ENCODE results near the gene GAK.

Gene GAK

DNA sequence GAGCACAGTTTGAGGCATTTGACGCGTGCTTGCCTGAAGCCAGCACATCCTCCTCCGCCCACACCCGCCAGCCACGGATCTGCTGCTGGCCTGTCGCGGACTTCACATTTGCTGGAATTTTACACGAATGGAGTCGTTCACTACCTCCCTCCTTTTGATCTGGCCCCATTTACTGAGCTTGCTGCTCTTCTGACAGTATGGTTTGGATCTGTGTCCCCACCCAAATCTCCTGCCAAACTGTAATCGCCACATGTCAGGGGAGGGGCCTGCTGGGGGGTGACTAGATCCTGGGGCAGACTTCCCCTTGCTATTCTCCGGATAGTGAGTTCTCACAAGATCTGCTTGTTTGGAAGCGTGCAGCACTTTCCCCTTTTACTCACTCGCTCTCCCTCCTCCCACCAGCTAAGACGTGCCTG is 86.3 kb downstream of the GAK start:
- no peak for DNase-seq

DNA sequence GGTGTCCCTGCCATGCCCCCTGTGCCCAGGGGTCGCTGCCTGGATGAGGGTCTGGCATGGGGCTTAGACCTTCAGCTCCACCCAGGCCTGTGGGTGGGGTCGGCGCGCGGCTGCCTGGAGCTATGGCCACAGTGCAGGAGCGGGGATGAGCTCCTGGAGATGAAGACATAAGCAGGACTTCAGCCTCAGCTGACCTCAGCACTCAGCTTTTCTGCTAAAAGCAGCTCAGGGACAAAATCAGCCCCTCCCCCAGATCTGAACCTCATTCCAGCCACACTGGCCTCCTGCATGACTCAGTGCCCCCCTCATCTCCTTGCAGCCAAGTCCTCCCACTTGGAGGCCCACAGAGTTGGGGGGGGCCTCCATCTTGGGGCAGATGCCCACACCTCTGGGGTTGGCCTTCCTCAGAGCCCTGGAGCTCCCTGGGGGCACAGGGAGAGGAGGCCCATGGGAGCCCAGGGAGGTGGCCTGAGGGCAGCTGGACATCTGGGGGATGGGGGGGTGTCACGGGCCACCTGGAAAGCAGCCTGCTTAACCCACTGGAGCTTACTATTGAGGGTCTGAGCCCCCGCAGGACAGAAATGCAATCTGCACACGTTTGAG is 86.8 kb downstream of the GAK start:
- DNase-seq = no peak

DNA sequence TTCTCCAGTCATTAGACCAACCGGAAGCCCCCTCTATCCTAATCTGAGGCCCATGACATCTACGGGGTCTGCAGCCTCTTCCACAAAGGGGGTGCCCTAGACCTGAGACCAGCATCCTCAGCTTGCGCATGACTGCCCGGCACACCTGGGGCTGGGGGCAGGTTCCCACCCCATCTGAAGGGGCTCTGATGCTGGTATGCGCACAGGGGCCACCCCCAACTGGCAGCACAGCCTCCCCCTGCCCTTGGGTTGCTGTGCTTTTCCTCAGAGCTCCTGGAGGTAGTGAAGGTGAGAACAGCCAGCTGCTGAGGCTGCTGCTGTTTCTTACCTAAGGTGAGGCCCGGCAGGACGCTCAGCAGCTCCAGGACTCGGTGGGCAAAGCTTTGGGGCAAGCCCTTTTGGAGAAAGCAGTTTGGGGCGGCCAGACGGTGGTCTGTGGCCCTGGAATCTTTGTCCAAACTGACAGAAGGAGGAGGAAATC is 87.3 kb downstream of the GAK start:
- DNase-seq = no peak

DNA sequence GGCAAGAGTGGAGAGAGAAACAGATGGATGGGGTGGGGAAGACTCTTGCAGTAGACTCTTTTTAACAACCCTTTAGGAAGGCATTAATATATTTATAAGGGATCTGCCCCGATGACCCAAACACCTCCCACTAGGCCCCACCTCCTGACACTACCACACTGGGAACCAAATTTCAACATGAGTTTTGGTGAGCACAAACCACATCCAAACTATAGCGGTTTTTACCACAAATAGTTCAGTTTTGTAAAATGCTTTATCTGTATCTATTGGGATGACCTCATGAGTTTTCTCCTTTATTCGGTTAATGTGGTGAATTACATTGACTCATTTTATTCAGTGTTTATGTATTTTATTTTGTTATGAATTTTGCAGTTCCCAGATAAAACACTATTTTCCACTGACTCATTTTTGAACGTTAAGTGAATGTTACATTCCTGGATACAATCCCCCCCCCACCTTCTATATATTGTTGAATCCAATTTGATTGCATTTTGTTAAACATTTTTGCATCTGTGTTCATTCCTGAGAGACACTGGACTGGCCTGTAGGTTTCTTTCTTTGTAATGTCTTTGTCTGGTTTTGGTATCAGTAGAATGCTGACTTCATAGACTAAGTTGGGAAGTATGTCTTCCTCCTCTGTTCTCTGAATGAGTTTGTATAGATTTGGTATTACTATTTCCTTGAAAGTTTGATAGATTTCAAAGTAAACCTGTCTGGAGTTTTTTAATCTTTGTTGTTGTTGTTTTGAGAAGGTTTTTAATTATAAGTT is 92.3 kb downstream of the GAK start:
- no peak for DNase-seq

DNA sequence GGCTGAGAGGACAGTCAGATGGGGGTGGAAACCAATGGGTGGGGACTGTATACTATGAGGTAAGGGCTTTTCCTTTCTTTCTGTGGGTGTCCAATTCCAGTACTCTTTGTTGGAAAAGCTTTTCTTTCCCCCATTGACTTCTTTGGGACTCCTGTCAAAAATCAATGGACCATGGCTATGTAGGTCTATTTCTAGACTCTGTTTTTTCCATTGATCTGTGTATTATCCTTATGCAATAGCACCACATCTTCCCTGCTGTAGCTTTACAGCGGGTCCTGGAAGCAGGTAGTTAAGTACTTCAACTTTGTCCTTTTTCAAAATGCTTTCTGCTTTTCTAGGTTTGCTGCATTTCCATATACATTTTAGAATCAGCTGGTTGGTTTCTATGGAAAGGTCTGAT is 94.3 kb downstream of the GAK start:
- DNase-seq = no peak

DNA sequence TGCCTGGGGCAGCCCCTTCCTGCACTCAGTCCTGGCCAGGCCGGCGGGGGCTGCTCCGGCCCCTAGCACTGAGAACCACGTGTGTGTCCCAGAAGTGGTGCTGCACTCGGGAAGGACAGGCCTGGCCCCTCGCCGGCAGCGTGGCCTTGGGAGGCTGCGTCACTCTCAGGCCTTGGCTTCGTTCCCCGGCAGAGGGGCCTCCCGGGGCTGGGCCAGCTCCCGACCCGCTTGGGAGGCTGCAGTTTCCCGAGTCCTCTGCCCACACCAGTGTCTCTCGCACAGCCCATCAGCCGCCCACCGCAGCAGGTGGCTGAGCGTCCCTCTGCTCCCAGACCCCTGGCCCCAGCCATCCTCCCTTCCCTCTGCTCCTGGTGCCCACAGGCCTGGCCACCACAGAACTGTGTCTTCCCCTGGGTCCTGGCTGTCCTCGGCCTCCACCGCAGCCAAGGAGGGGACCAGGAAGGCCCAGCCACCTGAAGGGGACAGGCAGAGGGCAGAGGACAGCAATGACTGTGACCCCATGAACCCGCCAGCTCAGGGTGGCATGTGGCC is 95.3 kb downstream of the GAK start:
- no peak for DNase-seq

DNA sequence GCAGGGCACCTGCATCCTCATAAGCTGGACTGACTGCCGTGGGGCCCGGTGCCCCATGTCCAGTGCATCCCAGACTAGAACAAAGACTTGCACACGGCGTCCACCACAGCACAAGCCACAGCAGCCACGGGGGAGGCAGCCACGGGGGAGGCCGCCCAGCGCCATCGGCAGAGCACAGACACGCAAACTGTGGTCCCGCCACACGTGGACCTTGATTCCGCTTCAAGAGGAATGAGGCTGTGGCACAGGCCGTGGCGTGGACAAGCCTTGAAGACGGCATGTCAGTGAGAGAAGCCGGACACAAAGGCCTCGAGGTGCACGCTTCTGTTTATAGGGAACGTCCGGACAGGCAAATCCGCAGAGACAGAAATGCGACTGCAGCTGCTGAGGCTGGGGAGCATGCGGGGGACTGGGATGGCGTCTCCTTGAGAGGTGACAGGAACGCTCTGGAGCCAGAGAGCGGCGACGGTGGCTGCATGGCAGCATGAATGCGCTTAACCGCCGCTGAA is 96.1 kb downstream of the GAK start:
- no peak for DNase-seq

DNA sequence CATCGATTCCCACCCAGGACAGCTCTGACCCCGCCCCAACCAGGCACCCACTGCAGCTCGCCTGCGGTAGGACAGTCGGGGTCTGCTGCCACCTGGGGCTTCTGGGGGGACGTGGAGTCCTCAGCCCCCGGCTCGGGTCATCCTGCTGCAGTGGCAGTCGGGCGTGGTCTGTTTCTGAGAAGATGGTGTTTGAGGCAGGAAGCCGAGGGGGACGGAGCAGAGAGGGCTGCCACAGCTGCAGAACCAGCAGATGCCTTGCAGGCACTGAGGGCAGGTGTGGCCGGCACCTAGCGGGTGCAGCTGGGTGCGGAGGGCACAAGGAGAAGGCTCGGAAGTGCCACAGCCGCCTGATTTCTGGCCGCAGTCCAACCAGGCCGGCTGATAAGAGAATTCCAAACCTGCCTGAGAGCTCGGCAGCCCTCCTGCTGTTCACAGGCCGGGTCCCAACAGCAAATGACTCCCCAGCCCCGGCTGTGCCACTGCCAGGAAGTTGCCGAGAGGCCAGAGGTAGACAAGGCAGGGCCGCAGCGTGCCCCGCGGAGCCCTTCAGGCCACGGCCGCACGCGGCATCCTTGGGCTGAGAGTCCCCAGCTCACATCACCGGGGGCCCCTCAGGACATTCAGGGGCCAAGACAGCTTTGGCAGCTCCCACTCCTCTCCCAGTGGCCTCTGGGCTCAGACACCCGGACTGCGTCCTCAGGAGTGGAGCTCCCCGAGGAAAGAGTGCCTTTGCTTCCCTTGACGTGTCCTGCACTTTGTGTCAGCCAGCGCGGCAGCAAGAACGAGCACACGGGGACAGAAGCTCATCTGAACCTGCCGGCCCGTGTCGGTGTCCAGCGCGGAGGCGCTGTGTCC is 96.7 kb downstream of the GAK start:
- DNase-seq = peak; percentile 55

DNA sequence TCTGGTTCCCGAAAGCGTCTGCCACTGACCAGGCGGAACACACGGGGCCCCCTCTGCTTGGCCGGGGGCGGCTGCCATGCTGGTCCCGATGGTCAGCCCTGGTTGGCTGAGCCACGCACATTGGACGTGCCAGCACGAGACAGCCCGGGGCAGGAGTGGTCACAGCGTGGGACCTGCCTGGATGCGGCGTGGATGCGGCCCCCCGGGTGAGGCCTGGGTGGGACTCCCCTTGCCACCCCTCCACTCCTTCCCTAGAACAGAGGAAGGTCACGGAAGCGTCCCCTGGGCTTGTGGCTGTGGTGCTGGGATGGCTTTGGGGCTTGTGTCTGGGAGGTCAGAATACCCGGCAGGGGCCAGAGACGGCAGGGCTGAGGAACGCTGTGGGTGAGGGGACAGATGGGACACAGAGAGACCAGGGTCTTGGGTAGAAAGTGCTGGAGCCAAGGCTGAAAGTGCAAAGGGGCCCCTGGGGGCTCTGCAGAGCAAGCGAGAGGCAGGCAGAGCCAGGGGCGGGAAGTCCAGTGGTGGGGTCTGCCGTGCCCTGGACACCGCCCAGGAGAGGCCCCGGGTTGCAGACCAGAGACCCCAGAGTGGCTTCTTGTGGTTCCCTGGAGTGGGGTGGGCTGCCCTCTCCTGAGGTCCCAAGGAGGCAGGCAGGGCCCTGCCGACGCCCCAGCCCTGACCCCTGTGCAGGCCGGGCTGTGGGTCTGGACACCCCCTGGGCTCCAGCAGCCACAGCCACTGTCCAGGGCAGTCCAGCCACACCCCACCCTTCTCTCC is 97.6 kb downstream of the GAK start:
- no peak for DNase-seq

DNA sequence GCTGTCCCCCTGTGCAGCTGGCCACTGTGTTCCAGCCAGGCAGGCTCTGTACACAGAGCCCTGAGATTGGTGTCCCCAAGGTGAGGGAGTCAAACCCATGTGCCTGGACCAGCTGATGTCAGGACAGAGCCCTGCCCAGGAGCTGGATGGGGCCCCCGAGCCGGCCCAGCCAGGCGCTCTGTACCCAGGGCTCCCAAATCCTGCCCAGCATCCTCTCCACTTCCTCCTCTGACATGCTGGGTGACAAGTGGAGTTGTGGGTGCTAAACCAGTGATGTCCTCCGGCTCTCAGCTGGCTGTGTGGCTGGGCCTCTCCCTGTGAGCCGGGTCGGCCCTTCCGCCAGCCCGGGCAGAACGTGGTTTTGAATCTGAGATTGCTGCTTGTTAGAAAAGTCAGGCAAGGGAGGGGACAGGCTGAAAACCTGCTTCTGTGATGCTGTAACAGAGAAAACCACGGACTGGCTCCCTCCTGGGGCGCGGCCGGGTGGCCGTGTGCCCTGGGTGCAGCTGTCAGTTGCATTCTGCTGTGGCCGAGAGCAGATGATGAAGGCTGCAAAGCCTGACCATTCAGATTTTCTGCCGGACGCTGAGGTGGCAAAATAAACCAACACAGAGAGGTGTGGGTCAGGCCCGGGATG is 98.3 kb downstream of the GAK start:
- no peak for DNase-seq

DNA sequence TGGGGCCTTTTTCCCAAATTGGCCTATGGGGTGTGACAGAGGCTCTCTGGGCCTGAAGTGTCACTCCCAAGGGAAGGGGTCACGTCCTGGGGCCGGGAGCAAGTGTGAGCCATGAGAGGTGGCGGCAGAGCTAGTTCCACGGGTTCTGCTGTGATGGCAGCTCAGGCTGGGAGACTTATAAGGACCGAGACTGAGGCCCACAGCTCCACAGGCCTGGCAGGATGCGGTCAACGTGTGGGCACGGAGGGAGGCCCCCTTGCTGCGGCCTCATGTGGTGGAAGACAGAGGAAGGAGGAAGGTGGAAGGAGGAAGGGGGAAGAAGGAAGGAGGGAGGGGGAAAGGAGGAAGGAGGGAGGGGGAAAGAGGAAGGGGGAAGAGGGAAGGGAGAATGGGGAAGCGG is 99.0 kb downstream of the GAK start:
- no peak for DNase-seq

DNA sequence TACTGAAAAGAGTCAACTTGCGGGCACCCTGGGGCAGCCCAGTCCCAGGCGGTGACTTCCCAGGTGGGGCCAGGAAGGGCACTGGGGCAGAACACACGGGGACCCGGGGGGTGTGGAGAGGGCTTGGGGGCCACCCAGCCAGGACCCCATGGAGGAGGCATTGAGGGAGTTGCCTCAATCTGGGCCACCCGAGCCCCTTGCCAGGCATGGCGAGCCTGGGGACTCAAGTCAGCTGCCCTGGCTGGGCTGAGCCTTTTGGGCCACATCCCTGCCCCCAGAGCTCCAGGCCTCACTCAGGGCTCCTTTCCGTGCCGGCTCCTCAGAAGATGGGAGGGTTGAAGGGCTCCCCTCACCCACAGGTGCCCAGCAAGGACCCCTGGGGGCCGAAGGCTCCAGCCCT is 99.6 kb downstream of the GAK start:
- DNase-seq = no peak

DNA sequence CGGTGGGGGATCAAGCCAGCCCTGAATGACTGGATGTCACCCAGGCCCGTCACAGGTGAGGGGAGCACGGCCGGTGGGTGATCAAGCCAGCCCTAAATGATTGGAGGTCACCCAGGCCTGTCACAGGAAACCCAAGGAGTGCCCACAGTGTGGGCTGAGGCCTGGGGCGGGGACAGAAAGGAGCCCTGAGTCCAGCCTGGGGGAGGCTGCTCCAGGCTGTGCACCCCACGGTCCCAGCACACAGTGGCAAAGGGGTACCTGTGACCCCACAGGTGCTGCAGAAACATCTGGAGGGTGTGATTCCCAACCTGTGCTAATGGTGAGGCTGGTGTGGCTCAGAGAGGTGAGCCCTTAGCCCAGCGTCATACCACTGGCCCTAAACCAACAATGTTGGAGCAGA is 100.0 kb downstream of the GAK start:
- no peak for DNase-seq

DNA sequence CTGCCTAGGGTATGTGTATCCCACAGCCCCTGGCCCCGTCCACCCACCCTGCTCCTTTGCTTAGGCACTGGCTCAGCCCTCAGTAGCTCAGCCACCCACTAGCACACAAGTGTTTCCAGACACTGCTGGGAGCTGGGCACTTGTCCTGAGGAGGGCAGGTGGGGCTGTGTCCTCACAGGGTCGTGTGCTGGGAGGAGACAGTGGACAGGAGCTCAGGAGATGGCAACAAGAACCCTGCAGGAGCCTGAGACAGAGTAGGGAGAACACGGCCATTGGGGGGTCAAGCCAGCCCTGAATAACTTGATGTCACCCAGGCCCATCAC is 100.7 kb downstream of the GAK start:
- DNase-seq = no peak

DNA sequence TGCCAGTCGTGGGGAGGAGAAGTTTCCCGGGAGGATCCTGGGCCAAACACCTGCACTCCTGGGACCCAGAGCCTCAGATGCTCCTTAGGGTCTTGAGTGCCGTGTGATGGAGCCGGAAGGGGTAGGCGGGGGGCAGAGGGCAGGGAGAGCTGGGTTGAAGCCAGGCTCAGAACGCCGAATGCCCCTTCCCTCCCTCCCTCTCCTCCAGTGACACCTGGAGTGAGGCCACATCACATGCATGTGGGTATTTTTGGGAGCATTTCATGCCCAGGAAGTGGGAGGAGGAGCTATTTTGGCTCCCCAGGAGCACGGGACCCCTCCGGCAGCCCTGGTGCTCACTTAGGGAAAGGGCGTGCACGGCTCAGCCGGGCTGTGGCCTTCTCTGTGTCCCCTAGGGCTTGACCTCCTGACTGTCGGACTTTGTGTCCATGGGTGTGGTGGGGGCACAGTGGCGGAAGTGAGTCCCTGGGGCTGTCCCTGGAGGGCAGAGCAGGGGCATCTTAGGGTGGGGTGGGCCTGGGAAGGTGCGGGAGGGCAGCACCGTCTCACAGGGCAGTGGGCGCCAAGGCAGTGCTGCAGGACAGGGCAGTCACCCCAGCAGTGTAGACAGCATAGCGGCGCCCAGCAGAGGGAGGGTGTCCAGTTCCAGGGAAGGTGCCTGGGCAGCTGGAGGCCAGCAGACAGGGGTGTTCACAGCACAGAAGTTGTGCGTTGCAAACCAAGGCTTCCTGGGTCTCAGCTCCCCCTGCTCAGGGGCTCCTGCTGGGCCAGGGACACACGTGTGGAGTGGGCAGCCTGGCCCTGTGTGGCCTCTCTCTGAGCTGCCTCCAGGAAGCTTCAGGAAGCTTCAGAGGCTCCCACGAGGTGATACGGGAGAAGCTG is 101.3 kb downstream of the GAK start:
- no peak for DNase-seq

DNA sequence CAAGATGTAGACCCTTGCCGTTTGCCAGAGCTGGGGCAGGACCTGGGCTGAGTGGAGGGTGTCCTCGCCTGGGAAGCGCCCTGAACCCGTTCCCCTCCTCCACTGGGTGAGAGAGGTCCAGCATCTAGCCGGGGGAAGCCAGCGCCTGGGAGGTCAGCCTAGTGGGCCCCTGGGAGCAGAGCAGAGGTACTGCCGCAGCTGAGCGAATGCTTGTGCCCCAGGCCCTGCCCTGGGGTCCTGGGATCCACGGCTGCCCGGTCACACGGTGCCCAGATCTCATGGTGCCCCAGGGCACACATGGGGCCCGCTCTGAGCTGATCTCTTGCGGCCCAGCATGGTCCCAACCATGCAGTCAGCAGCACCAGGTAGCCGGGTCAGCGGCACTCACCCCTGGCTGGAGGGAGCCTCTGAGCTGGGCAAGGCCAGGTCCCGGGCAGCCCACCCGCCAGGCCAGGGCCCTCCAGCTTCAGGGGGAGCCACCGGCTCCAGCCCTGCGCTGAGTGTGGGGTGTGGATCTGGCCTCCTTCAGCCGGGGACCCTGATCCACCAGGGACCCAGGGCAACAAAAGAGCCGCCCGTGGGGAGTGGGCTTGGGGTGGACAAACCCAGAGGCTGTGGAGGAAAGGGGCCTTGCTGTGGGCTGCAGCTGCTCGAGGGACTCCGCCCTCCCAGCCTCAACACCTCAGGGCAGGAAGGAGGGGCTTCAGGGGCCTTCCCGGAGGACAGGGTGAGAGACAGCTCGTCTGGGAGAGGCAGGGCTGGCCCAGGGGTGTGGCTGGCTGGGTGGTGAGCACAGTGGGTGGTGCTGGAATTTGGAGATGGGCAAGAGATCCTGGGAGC is 102.1 kb downstream of the GAK start:
- no peak for DNase-seq

DNA sequence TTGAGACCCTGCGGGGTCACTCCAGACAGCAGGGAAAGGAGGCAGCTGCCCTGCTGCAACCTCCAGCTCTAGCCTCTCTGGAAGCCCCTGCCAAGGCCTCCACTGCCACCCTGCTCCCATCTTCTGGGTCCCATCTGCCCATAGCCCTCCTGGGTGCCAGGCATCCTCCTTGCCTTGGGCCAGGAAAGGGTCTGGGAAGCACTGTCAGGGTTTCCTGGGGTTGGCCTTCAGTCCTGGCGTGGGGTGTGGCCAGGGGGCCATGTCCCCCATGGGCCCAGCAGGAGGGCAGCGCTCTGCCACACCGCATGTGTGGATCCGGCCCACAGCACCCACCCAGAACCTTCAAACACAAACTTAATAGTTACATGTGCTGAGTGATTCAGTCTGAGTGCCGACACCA is 102.8 kb downstream of the GAK start:
- no peak for DNase-seq

DNA sequence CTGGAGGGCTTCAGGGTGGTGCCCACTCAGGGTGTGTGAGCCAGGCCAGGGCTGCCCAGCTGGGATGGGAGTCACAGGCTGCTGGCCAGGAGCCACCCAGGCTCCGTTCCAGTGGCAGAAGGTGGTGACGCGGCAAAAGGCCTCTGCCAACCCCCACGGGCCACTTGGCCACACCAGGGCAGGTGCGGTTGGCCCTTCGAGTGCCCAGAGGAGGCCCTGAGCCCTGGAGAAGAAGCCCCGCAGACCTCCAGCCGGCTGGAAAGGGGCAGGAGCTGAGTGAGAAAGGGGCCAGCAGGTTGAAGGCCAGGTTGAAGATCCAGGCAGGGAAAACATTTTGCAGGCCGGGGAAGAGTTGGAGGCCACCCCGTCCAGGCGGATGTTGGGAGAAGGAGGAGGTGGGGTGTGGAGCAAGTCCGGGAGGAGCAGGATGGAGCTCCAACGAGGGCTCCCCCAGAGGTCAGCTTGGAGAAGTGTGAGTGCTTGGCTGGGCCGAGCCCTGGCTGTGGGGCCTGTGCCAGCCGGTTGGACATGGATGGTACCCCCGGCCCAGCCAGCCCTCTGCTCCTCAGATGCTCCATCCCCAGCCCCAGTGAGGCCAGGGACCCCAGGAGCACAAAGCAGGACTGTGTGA is 103.4 kb downstream of the GAK start:
- DNase-seq = no peak

DNA sequence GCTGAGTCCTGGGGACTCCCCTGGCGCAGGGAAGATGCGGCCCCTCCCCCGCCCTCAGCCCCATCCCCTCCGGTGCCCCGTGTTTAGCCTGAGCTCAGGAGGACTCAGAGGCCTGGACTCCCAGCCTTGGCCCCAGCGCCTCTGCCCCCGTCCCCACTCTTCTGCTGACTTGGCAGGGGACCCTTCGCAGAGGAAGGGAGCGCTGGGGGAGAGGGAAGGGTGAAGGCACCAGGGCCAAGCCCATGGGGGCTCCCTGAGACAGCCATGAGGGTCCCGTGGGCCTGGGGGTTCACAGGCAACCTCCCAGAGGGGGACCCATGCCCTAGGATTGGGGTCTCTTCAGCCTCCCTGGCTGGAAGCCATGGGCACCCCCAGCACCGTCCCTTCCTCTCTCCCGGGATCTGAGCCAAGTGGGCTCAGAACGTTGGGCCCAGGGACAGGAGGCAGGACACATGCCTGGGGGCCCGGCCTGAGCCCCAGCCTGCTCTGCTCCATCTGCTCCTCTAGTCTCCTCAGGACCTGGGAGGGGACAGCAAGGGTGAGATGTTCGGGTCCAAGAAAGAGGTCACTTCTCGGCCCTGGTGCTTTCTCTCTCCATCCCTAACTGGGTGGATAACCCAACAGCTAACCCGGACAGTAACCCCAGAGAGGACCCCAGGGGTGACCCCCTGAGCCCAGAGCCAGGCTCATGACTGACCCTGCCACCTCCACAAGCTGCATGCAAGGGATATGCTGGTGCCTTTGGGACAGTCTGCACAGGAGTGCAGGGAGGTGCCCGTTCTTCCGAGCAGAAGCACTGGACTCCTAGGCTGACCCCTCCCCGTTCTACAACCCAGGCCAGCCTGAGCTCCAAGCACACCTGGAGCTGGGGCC is 104.7 kb downstream of the GAK start:
- DNase-seq = no peak

Measured in NCI-H510A (cell line).